Measurements from ENCODE around the gene CHKA.

DNA sequence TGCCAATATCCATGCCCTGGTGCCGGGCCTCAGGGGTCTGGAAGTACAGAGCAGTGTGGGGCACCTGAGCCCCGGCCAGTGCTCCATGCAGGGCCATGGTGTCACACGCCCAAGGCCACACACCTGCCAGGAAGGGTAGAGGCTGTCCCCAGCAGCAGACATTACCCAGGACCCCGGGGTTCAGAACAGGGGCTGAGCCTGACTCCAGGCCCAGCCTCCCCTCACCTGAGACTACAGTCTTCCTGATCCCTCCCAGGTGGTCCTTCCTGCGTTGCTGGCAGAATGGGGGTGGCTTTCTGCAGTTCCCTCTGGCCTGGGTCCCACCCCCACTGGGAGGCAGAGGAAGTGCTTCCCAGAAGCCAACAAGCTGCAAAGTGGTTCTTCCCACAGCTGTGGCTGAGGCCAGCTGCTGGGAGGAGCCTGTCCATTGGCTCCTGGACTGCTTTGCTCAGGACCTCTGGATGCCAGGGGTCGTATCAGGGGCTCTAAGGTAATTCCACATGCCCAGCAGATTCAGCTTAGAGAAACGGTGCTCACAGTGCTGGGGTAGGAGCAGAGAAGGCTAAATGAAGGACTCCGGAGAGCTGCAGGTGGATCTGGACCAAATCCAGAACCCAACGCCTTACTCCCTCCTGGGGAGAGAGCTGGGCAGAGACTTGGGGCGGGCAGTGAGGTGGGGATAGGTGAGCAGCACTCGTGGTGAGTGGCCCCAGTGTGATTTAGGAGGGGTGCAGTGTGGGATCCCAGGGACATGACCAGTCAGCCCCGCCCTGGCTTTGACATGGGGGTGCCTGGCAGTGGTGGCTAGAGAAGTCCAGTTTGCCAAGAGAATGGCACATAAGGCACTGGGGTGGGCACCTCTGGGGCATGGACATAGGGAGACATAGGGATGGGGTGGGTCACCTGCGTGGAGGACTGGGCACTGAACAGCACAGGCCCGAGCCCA, 69.7 kb downstream of the CHKA start:
- TF ChIP-seq, protein P1, sequence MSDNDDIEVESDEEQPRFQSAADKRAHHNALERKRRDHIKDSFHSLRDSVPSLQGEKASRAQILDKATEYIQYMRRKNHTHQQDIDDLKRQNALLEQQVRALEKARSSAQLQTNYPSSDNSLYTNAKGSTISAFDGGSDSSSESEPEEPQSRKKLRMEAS (CRISPR knock-in tag; IDR thresholded peaks at IDR 0.05), result no peak
- TF ChIP-seq CHD1 (IDR thresholded peaks at IDR 0.05; ENCODE audit: low read length), result no peak
- no peak for TF ChIP-seq EZH2 (IDR thresholded peaks at IDR 0.05; ENCODE audit: borderline replicate concordance, low read depth, low read length)
- TF ChIP-seq, protein P2, sequence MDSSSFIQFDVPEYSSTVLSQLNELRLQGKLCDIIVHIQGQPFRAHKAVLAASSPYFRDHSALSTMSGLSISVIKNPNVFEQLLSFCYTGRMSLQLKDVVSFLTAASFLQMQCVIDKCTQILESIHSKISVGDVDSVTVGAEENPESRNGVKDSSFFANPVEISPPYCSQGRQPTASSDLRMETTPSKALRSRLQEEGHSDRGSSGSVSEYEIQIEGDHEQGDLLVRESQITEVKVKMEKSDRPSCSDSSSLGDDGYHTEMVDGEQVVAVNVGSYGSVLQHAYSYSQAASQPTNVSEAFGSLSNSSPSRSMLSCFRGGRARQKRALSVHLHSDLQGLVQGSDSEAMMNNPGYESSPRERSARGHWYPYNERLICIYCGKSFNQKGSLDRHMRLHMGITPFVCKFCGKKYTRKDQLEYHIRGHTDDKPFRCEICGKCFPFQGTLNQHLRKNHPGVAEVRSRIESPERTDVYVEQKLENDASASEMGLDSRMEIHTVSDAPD (CRISPR knock-in tag; IDR thresholded peaks at IDR 0.05), result no peak
- TF ChIP-seq, protein P3, sequence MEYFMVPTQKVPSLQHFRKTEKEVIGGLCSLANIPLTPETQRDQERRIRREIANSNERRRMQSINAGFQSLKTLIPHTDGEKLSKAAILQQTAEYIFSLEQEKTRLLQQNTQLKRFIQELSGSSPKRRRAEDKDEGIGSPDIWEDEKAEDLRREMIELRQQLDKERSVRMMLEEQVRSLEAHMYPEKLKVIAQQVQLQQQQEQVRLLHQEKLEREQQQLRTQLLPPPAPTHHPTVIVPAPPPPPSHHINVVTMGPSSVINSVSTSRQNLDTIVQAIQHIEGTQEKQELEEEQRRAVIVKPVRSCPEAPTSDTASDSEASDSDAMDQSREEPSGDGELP (CRISPR knock-in tag; IDR thresholded peaks at IDR 0.05; ENCODE audit: borderline replicate concordance), result no peak
- TF ChIP-seq, protein P4, sequence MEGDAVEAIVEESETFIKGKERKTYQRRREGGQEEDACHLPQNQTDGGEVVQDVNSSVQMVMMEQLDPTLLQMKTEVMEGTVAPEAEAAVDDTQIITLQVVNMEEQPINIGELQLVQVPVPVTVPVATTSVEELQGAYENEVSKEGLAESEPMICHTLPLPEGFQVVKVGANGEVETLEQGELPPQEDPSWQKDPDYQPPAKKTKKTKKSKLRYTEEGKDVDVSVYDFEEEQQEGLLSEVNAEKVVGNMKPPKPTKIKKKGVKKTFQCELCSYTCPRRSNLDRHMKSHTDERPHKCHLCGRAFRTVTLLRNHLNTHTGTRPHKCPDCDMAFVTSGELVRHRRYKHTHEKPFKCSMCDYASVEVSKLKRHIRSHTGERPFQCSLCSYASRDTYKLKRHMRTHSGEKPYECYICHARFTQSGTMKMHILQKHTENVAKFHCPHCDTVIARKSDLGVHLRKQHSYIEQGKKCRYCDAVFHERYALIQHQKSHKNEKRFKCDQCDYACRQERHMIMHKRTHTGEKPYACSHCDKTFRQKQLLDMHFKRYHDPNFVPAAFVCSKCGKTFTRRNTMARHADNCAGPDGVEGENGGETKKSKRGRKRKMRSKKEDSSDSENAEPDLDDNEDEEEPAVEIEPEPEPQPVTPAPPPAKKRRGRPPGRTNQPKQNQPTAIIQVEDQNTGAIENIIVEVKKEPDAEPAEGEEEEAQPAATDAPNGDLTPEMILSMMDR (IDR thresholded peaks at IDR 0.05 in 2 of 3, conservative IDR thresholded peaks at IDR 0.05 in 1 of 3; ENCODE audit: insufficient read depth in 2 of 3, low read depth in 1 of 3, low read length in 3 of 3), result no peak
- TF ChIP-seq RFX1 (IDR thresholded peaks at IDR 0.05), result no peak
- TF ChIP-seq, protein P5, sequence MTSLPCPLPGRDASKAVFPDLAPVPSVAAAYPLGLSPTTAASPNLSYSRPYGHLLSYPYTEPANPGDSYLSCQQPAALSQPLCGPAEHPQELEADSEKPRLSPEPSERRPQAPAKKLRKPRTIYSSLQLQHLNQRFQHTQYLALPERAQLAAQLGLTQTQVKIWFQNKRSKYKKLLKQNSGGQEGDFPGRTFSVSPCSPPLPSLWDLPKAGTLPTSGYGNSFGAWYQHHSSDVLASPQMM (CRISPR knock-in tag; IDR thresholded peaks at IDR 0.05), result no peak
- no peak for TF ChIP-seq ZNF121 (CRISPR knock-in tag; conservative IDR thresholded peaks at IDR 0.05)
- TF ChIP-seq, protein P6, sequence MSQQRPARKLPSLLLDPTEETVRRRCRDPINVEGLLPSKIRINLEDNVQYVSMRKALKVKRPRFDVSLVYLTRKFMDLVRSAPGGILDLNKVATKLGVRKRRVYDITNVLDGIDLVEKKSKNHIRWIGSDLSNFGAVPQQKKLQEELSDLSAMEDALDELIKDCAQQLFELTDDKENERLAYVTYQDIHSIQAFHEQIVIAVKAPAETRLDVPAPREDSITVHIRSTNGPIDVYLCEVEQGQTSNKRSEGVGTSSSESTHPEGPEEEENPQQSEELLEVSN (IDR thresholded peaks at IDR 0.05; ENCODE audit: borderline replicate concordance in 1 of 2, extremely low read depth in 1 of 2, insufficient read depth in 1 of 2, insufficient read length in 1 of 2, low read depth in 1 of 2, low read length in 1 of 2, poor library complexity in 1 of 2, severe bottlenecking in 1 of 2), result no peak
- TF ChIP-seq PHF21A (IDR thresholded peaks at IDR 0.05; ENCODE audit: borderline replicate concordance, low read depth), result no peak
